ENCODE results near the gene JPH2. TPM values are rescaled to one million over a fixed set of nuclear protein-coding genes. Genes with fewer than 3 reads are reported as not detected.
A peak's percentile ranks its signal among the peaks of the same experiment; 100 is the strongest.

The JPH2 gene
- total and polyA plus RNA-seq, 2 of the 4 experiments (the other 2 are of a cell fraction) = 0.44 to 0.54 TPM

DNA sequence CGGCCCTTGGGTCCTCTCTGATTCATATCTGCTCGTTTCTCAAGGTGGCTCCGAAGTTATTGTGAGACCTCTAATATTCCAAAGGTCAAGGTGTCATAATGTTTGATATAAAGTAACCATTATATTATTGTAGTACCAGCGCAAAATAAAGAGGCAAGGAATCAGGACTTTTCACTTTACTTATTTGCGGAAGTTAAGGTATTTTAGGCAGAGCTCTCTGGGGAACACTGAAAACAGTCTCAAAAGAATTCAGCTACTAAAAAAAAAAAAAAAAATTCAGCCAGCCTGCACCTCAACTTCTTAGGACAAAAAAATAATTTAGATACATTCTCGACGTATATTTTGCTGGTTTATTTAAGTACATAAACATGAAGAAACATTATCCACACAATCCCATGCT is 21.2 kb upstream of the JPH2 start (continued):
- TF ChIP-seq, protein P1, sequence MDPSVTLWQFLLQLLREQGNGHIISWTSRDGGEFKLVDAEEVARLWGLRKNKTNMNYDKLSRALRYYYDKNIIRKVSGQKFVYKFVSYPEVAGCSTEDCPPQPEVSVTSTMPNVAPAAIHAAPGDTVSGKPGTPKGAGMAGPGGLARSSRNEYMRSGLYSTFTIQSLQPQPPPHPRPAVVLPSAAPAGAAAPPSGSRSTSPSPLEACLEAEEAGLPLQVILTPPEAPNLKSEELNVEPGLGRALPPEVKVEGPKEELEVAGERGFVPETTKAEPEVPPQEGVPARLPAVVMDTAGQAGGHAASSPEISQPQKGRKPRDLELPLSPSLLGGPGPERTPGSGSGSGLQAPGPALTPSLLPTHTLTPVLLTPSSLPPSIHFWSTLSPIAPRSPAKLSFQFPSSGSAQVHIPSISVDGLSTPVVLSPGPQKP (IDR thresholded peaks at IDR 0.05; ENCODE audit: borderline replicate concordance, low read depth, low read length) = no peak
- TF ChIP-seq RCOR1 (IDR thresholded peaks at IDR 0.05; ENCODE audit: insufficient replicate concordance, low read length) = no peak

GRCh38 chr20:44207126-44207723 is 20.2 kb upstream of the JPH2 start:
- Histone ChIP-seq H4K91ac (ENCODE audit: insufficient read depth, low read depth, low read length) (peak overlapping the region; percentile 72; the same call in 1 of the 2 replicates), H3K36me3 (ENCODE audit: control insufficient read depth, insufficient read depth, low read length) (peaks cover 14% of the 10 kb centered on the region), H4K8ac (ENCODE audit: low read depth in 2 of 2, low read length in 2 of 2) (peak overlapping the region in 1 of 2 experiments; percentile 15; a peak in 1 of 4 replicates), H3K56ac (ENCODE audit: extremely low read depth, insufficient read depth, low read length) (no peak overlapping the region), H3K9me3 (ENCODE audit: control insufficient read depth, insufficient read depth, low read length) (no peaks in the 10 kb centered on the region), H3K79me1 (ENCODE audit: low read depth in 1 of 2, low read length in 2 of 2) (peaks cover 5 to 65% of the 10 kb centered on the region in 2 experiments), H3K14ac (replicated peaks; ENCODE audit: low read depth, low read length) (peak overlapping the region; percentile 60; the same call in 1 of the 2 replicates), H3K9me1 (ENCODE audit: insufficient read depth, low read length) (peaks cover 16% of the 10 kb centered on the region), H2BK20ac (ENCODE audit: low read depth, low read length) (no peak overlapping the region; the same call in 1 of the 2 replicates), H3K4ac (ENCODE audit: low read depth, low read length) (peak overlapping the region; percentile 82; the same call in 1 of the 2 replicates), H2BK15ac (ENCODE audit: low read depth, low read length) (peak overlapping the region; percentile 90; the same call in 1 of the 3 replicates), H3K4me1 (ENCODE audit: control insufficient read depth, insufficient read depth, low read length) (peaks cover 12% of the 10 kb centered on the region), H2BK120ac (ENCODE audit: low read depth, low read length) (peak overlapping the region; percentile 27; the same call in 1 of the 2 replicates), H3K4me3 (ENCODE audit: insufficient read depth, low read depth, low read length) (no peak overlapping the region), H3K27ac (ENCODE audit: insufficient read depth, low read length) (peak overlapping the region; percentile 50; the same call in 1 of the 2 replicates), H2BK5ac (ENCODE audit: low read depth, low read length, poor library complexity, severe bottlenecking) (peak overlapping the region; percentile 84), H3K4me2 (ENCODE audit: low read depth, low read length) (peak overlapping the region; percentile 37), H3K27me3 (ENCODE audit: control insufficient read depth, insufficient read depth, low read length) (no peaks in the 10 kb centered on the region), H2AK5ac (ENCODE audit: low read depth, low read length) (peak overlapping the region; percentile 55; the same call in 1 of the 2 replicates), H4K20me1 (ENCODE audit: insufficient read depth, low read length) (peaks cover 22% of the 10 kb centered on the region), H2AK9ac (replicated peaks; ENCODE audit: low read depth, low read length, poor library complexity) (no peak overlapping the region), H3K23ac (ENCODE audit: low read depth, low read length) (peak overlapping the region; percentile 97), H4K5ac (ENCODE audit: low read depth, low read length) (0 out of 2 replicates have a peak overlapping the region, but pooled peaks have one; percentile 1), H3K9ac (ENCODE audit: low read depth, low read length) (no peak overlapping the region; the same call in 1 of the 2 replicates), H3K18ac (ENCODE audit: low read depth, low read length) (peak overlapping the region; percentile 6; the same call in 1 of the 2 replicates), H2AFZ (replicated peaks; ENCODE audit: low read length, poor library complexity) (no peak overlapping the region)
- TF ChIP-seq POLR2A (IDR thresholded peaks at IDR 0.05; ENCODE audit: low read depth, low read length) = no peak
- POLR2A ChIA-PET (ENCODE audit: unreplicated experiment) = no interaction called here
- dilution Hi-C loops (cut with HindIII; ENCODE audit: low sequenced_read_pairs, unreplicated experiment) (no loop called here), intact Hi-C loops (cut with micrococcal nuclease) (loop anchor here (10.0 kb wide), 1 partner anchor 752 kb away; the partner anchor contains the start of gene SRSF6), in situ Hi-C loops (cut with MboI; ENCODE audit: low sequenced_read_pairs) (no loop called here)
- DNase-seq (peak; percentile 35), ATAC-seq (ENCODE audit: low read depth) (no peak)
- no CpG with 5 or more reads among the region's 3 CpGs for WGBS, 2 experiments (ENCODE audit: extremely low coverage in 2 of 2, insufficient read length in 1 of 2)
- CTCF ChIA-PET = no interaction called here
- BruUV-seq (replicated peaks) = no TSS peak
